Fibroblast of skin of scalp (primary cell): ENCODE results near the gene UNC5B.
"Not testable (repeated sequence)": the region's sequence is repeated elsewhere in the genome, so short reads cannot be mapped to it uniquely, and the experiment has no call there.

Source experiments
- DNase-seq: peaks from one replicate; pipeline ENCODE4 v3.0.0-alpha.2; 2013

UNC5B gene

DNA sequence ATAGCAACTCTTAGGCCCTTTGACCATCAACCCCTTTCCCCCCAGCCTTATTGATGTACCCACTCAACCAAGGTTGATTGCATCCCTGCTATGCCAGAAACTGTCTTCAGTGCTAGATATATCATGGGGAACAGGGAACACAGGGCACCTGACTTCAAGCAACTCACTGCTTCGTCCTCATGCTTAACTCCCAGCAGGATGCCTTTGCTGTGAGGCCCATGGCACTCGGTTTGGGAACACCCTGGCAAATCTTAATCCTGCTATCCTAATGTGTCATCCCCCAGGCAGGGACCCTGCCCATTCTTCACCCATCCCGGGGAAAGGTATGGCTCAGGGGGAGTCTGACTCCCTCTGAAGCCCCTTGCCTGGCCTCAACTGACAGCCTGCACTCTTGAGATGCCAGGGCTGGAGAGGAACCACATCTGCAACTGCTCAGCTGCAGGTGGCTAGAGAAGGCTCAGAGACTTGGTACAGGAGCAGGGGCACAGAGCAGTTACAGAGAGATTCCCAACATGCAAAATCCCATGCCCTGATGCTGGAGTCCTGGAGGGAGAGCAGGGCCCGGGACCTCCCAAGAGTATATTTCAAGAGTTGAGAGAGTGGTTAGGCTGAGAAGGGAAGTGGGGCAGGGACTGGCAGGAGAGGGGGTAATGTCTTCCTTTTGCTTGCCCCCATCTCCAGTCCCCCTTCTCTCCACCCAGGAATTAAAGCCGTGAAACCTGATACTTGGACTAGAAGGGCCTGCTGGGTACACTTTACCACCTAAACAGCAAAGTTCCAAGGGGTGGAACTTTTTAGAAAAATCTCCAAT is 2.4 kb upstream of the UNC5B start:
- no peak for DNase-seq

DNA sequence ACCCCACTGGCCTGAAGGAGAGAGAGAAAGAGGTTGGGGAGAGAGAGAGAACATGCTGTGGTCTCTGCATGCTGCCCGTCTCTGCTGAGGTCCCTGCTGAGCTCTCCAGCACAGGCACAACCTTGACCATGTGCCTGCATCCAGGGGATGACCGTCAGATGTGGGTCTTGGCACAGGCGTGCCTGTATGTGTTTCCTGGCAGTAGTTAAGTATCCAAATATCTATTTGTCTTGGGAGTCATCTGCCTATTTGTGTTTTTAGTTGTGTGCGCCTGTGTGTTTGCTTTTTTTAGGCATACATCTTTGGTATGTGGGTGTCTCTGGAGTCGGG is 1.9 kb upstream of the UNC5B start:
- no peak for DNase-seq

DNA sequence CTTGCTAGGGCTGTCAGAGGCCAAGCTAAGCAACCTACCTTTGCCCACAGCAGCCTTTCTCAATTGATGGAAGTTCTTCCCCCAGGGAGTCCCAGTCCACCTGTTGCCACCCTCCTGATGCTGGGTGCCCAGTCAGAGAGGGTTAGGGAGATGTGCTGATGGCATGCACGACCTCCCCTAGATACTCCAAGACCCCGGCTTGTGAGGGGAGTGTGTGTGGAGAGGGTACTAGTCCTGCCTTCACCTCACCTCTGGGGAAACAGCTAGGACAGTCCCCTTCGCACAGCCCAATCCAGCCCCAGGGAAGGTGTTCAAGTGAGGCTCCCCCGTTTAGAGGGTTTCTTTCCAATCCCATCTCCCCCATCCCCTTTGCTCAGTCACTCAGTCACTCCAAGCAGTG is 1.3 kb upstream of the UNC5B start:
- no peak for DNase-seq

DNA sequence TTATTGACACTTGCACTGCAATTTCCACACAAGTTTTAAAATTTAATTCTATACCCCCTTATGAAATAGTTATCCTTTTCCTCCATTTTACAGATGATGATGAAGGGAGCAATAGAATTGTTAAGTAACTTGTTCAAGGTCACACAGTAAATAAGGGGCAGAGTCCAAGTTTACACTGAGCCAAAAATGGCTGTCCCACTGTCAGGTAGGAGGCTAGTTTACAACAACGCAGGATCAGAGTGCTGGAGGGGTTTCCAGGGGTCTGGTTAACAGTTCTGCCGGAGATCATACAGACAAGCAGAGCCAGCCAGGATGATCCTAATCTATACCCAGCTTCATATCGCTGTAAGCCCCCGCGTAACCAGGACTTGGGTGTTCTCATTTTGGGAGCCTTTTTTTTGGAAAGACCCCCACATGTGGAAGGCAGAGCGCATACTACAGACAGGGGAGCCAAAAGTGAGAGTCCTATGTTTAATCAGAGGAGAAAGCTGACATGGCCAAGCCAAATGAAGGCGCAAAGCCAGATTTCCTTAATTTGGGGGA is 524 bp upstream of the UNC5B start:
- no peak for DNase-seq

DNA sequence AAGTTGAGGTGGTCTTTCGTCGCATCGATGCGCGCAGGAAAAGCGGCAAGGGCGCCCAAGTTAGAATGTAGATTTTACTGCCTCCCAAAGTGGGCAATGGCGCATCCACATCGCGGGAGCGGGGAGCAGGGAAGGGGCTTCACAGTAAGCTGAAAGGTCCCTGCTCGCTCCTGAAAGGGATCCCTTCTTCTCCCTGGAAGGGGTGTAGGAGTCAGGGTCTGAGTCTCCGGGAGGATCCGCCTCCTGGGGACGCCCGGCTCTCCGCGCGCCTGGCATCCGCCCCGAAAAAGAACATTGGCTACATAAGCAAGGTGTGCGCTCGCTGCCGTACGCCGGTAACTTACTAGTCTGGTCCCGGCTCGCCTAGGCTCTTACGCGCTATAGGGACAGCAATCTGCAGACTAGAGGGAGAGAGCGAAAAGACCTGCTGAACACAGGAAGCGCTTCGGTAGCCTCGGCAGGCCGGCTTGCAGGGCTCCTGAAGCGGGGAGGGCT is 804 bp downstream of the UNC5B start:
- DNase-seq: peak; percentile 64

DNA sequence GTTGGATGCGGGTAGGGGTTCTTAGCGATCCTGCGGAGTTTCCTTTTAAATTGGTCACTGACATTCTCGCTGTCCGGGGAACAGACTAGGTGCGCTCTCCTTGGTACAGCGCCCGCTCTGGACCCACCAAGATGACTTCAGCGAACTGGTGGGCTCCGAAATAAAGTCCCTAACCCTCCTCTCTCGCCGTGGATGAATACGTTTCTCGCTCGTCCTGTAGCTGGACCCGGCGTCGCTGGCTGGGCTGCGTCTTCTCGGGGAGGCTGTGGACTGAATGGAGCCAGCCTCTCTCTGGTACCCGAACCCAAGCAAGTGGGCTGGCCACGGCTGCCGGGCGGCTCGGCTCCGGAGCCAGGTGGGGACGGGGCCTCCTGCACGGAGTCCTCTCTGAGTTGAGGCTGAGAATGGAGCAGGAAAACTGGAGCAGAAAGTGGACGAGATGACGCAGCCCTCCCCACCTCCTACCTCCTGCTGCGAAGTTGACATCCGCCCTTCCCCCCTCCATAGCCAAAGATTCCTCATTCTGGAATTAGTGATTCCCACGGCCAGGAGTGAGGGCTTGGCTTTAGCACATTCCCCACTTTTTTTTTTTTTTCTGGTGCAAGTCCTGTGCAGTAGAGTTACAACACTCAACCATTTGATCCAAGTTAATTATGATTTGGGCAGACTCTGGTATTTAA is 1.5 kb downstream of the UNC5B start:
- peak; percentile 95 for DNase-seq

DNA sequence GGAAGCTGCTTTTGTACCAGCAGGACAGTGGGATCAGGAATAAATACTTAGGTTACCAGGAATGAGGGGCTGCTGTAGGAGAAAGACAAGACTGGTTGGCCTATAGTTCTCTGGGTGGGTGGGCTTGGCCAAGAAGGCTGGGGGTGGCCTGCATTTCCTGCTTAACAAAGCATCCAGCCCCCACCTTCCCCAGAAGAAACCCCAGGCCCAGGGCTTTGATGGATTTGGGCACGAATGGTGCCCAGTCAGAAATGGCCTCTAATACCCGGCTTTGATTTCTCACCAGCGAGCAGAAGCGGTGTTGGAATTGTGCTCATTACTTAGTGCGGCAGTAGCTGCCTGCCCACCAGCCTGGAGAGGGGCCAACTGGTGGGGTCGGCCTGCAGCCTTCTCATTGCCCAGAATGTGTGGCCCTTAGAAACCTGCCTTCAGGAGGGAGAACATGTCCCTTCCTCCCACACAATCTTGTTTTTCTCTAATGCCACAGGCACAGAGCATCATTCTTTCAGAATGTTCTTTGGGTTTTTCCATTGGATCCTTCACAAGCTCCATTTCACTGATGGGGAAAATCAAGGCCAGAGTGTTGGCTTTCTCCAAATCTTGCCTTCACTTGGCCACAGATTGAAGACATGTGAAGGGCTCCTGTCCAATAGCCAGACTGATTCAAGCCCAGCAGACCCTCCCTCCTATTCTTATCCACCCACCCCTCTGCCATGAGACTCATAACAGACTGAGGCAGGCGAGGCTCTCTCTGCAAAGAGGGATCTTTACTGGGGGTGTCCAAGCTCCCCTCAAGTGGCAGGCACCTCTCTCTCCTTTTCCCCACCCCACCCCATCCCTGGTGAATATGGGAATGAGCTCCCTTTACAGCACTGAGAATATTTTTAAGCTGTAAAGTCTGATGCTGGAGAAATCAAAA is 2.5 kb downstream of the UNC5B start:
- no peak for DNase-seq

DNA sequence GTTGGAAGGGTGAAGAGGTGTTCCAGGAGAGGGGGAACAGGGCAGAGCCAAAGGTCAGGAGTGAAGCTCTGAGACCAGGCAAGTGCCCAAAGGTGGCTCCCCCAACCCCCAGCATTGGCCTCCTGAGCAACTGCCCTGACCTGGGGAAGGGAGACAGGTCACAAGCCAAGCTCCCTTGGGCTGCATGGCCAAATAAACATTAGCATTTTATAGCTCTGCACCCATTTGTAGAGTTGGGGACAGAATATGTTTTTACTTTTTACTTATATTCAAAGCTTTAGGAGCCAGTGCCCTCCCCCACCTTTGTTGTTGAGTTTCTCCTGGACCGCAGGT is 4.0 kb downstream of the UNC5B start:
- DNase-seq: no peak

DNA sequence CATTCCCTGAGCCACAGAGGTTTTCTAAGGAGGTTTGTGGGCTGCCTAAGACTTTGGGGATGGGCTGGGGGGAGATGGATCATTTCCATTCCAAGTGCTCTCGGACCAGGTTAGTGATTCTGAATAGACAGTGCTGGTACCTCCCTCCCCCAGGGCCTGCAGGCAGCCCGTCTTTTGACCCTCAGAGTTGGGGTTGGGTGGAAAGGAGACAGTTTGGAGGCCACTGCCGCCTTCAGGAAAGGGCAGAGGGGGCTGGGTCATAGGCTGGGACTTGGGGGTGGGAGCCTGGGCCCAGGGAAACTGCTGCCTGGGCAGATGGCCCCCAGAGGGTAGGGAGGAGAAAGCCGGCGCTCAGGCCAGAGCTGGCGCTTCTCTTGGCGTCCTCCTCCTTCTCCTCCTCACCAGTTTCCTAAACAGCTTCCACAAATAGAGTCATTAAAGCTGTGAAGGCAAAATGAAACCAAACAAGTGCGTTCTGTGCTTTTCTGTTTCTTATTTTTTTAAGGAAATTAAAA is 4.4 kb downstream of the UNC5B start:
- peak; percentile 25 for DNase-seq

DNA sequence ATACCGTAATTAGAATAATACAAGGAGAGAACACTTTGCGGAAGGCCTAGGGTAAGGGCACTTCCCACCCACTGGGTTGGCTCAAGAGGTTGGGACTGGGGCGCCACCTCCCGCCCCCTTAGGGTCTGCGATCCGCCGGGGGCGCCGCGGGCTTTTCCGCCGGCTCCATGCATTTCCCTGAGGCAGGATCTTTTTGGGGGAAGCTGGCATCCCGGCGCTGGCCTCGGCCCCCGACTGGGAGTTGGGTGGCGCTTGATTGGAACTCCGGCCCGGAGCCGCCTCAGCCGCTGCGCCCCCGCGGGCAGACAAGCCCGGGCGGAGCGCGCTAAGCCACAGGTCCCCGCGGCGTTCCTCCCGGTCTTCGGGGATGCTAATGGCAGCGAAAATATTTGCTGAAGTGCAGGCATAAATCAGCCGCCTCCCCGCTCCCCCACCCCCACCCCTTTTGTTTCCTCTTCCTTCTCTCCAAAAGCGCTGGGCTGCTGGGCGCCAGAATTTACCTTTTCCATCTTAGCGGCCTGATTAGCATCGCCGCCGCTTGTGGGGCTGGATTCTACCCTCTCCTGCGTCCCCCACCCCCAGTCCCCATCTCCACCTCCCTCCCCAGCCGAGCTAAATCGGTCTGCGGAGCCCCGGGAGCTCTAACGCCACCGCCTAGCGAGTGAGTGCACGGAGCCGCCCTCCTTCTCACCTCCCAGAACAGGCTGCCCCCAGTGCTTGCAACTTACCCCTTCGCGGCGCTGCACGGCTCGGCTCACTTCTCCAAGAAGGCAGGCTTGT is 5.1 kb downstream of the UNC5B start:
- peak; percentile 46 for DNase-seq

DNA sequence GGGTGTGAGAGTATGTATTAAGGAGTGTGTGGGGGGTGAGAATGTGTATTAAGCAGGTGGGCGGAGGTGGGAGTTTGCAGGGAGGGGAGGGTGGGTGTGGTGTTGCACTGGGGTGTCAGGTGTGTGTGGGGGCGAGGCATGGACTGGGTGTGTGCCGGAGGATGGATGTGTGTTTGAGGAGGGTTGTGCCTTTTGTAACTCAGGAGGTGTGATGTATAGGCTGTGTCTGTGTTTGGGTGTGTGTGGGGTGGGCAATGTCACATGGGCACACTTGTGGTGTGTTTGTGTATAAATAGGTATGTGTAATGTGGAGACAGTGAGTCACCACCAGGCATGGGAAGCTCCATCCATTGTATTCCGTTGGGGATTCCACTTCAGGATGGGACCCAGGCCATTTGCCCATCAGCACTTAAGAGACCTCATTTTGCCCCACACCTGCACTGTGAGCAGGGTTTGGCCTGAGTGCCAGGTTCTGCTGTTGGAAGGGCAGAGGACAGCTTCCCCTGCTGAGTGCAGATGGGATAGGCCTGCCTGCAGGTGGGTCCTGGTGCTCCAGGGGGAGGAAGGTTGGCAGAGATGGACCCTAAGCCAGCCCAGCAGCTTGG is 5.8 kb downstream of the UNC5B start:
- DNase-seq: peak; percentile 51

DNA sequence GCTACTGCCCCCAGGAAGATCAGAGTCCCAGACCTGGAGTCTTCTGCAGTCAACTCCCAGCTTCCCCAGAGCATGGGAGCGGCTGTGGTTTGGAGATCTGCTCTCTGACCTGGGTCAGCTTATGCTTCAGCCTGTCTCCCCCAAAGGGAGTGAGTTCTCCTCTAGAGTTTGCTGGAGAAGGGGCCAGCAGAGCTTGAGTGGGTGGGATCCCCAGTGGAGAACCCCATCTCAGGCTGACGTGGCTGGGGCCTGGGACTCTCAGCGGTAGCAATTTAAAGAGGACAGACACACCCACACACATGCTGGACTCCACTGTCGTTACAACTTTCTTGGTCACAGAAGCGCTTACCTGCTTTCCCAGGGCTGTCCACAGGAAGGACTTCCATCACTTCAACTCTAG is 6.3 kb downstream of the UNC5B start:
- DNase-seq: no peak

DNA sequence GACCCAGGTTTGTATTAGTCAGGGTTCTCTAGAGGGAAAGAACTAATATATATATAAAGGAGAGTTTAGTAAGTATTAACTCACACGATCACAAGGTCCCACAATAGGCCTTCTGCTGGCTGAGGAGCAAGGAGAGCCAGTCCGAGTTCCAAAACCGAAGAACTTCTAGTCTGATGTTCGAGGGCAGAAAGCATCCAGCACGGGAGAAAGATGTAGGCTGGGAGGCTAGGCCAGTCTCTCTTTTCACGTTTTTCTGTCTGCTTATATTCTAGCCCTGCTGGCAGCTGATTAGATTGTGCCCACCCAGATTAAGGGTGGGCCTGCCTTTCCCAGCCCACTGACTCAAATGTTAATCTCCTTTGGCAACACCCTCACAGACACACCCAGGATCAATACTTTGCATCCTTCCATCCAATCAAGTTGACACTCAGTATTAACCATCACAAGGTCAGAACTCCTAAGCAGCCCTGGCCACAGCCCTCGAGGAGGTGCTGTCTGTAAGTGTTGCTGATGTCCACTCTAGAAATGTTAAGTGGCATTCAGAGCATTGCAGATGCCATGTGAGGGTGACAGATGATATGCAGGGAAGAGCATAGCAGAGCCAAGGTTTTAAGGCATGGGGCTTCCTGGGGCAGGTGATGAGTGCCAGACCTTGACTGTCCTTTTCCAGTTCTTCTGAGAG is 7.0 kb downstream of the UNC5B start:
- not testable (repeated sequence) for DNase-seq

DNA sequence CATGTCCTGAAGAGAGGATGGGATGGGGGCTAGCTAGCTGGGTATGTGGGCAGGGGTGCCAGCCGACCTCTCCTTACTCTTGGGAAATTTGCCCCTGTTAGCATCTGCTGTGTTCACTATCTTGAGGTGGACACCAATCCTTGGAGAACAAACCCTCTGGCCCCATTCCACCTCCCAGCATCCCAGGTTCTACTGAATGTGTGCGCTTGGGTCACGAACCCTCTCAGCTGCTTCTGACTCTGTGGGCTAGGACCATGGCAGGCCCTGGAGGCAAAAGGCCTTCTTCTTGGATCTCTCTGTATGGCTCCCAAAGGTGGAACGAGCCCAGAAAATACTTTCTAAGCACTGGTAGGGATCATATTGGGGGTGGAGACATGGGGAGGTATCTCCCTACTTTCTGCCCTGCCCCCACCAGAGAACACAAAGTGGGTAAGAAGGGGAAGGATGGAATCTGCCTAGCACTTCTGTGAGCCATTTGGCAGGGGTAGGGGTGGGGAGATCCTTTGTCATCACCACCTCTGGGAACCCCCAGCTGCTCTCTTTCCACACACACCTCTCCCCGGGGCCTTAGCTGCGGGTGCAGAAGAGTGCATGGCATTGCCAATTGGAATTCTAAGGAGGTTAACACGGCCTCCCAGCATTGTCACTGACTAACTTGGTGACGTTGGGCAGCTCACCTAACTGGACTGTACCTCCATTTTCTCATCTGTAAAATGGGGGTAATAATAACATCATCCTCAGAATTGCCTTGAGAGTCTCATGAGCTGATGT is 7.7 kb downstream of the UNC5B start:
- DNase-seq: no peak

DNA sequence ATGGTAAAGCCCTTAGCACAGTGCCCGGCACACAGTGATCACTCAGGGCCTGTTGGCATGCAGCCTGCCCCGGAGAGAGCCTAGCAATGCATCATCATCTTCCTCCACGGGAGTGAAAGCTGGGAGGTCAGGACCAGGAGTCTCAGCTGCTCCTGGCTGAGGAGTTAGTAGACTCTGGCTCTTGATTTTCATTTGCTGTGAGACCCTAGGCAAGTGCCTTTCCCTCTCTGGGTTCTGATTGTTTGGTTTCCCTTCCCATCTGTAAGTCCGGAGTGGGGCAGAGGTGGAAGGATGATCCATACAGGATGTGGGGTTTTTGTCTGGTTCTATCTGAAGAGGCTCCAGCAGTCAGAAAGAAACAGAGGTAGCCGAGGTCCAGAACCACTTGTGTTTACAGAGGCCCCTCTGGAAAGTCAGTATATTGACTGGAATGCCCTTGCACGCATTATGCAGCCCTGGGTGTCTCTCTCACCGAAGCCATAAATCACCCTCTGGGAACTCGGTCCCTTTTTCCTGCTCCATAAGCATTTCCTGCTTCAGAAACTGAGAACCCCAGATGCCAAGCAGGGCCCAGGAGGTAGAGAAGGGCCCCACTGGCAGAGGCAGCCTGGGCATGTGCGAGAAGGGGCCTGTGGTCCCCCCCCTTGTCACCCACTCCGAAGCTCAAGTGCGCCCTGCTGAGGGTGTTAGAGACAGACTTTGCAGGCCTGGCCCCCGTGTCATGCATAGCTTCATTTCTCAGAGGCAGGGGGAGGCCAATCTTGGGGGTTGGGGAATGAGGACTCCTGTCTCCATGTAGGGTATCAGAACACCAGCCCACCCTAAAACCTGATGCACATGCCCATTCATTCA is 8.5 kb downstream of the UNC5B start:
- DNase-seq: no peak

DNA sequence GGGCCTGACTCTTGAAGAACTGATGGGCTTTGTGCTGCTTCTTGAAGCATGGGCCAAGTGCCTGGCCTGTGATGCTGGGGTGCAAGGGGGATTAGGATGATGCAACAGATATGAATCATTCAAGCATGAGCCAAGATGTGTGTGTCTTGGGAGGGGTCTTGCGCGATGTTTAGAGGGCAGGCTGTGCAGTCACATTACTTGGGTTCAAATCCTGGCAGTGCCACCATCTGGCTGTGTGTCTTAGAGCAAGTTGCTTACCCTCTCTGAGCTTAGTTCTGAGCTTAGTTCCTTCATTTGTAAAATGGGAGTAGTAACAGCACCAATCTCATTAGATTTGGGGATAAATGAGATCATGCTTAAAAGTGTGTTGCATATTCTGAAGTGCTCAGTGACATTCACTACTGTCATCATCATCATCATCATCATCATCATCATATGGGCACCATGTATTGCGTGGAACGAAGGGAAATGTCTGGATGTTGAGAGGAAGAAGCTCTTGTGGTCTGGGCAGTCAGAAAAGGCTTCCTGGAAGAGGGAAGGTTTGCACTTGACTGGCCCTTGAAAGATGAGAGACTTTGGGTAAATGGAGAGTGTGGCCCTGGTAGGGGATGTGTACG is 9.3 kb downstream of the UNC5B start:
- no peak for DNase-seq

DNA sequence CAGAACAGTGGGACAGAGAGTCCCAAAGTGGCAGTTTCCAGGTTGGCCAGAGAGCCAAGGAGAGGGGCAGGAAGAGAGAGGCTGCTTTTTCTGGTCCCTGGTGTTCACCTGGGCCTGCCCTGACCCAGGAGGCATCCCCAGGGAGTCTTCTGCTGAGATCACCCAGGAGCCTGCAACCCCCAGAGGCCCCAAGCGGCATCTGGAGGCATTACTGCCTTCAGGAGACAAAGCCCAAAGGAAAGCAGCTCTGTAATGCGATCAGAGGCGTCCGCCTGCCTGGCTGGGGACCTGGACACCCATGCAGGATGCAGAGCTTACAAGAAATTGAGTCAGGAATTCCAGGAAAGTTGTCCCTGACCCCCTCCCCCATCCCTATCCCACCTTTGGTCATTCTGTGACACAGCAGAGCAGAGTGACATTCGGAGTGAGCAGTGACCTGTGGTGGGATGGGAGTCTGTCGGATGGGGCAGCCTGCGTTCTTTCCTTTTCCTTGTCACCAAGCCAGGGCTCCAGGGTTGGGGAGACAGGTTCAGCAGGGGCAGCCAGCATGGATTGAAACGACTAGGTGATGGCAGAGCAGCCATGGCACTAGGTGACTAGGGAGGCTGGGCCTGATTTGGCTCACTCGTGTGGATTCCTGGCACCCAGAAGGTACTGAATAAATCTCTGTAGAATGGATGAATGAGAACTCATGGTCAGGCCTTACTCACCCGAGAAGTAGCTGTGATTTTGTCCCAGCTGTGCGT is 10.4 kb downstream of the UNC5B start:
- peak; percentile 49 for DNase-seq
